CD8-positive, alpha-beta memory T cell (primary cell): ENCODE data around the gene NAT9. TPM values are rescaled to one million over a fixed set of nuclear protein-coding genes. Genes with fewer than 3 reads are reported as not detected.

Experiments
- CTCF ChIA-PET: fragments of 350-600 bp; sonication (Branson Sonifier 250); formaldehyde crosslinking; loops from one replicate; lab custom pipeline; 2021; ENCODE audit warnings: antibody characterized with exemption; lab: Charles Lee
- POLR2A ChIA-PET: fragments of 350-600 bp; sonication (Branson Sonifier 250); formaldehyde crosslinking; loops from one replicate; lab custom pipeline; 2021; ENCODE audit warnings: antibody characterized with exemption; lab: Charles Lee
- DNase-seq, 5 donors: peaks; one replicate each; pipeline versions ENCODE4 v3.0.0 to v3.0.0-alpha.2; 2020 to 2022; ENCODE audit warnings: mixed read lengths in 1 of 5
- H3K27ac ChIP-seq: one replicate; pipeline ENCODE4 v1.7.0; 2013; ENCODE audit warnings: low read depth, mild to moderate bottlenecking, low read length, moderate library complexity
- H3K27me3 ChIP-seq: 2 replicates; pipeline ENCODE4 v1.7.0; 2013; ENCODE audit warnings: low read length, mild to moderate bottlenecking; ENCODE audit not compliant: insufficient read depth, poor library complexity, severe bottlenecking
- H3K36me3 ChIP-seq: 2 replicates; pipeline ENCODE4 v1.7.0; 2013; ENCODE audit warnings: mild to moderate bottlenecking, low read length, moderate library complexity; ENCODE audit not compliant: insufficient read depth
- H3K4me1 ChIP-seq: 2 replicates; pipeline ENCODE4 v1.7.0; 2013; ENCODE audit warnings: mild to moderate bottlenecking, low read length, moderate library complexity; ENCODE audit not compliant: insufficient read depth
- H3K4me3 ChIP-seq: 2 replicates; pipeline ENCODE4 v1.7.0; 2013; ENCODE audit warnings: mild to moderate bottlenecking, low read length
- H3K9me3 ChIP-seq: 2 replicates; pipeline ENCODE4 v1.7.0; 2013; ENCODE audit warnings: mild to moderate bottlenecking, low read length
- H3K27ac Mint-ChIP-seq, 8 donors: one replicate each; pipeline ENCODE4 v1.8.0; 2020 to 2021; ENCODE audit warnings: mixed read lengths in 8 of 8, mild to moderate bottlenecking in 6 of 8, inconsistent platforms in 3 of 8, moderate library complexity in 3 of 8
- H3K27me3 Mint-ChIP-seq, 2 donors: one replicate each; pipeline ENCODE4 v1.8.0; 2020 to 2021; ENCODE audit warnings: mixed read lengths in 2 of 2, mild to moderate bottlenecking in 1 of 2, moderate library complexity in 1 of 2
- H3K36me3 Mint-ChIP-seq, 3 donors: one replicate each; pipeline ENCODE4 v1.8.0; 2020 to 2021; ENCODE audit warnings: mixed read lengths in 3 of 3, inconsistent platforms in 1 of 3, mild to moderate bottlenecking in 1 of 3
- H3K4me1 Mint-ChIP-seq, 3 donors: one replicate each; pipeline ENCODE4 v1.8.0; 2020 to 2021; ENCODE audit warnings: mixed read lengths in 3 of 3, inconsistent platforms in 1 of 3, mild to moderate bottlenecking in 1 of 3
- H3K4me3 Mint-ChIP-seq, 7 donors: one replicate each; pipeline ENCODE4 v1.8.0; 2020 to 2021; ENCODE audit warnings: mixed read lengths in 7 of 7, mild to moderate bottlenecking in 6 of 7, moderate library complexity in 4 of 7, inconsistent platforms in 2 of 7
- H3K9me3 Mint-ChIP-seq, 5 donors: one replicate each; pipeline ENCODE4 v1.8.0; 2020 to 2022; ENCODE audit warnings: mixed read lengths in 5 of 5, mild to moderate bottlenecking in 3 of 5, moderate library complexity in 2 of 5, inconsistent platforms in 1 of 5
- polyA plus RNA-seq: library from polyadenylated mRNA; unstranded; fragments of 300-500 nt; fragmentation: Illumina TruSeq; gene quantifications from one replicate; pipeline ENCODE4 v1.2.3, GENCODE V29; 2021
- total RNA-seq, 2 experiments: library from RNA; stranded (reverse); gene quantifications; one replicate each; pipeline ENCODE4 v1.2.3, GENCODE V29; 2021

NAT9 gene
- total and polyA plus RNA-seq, 3 experiments from 2014 or later: 17.1 to 44.5 (median 42.7) TPM

DNA sequence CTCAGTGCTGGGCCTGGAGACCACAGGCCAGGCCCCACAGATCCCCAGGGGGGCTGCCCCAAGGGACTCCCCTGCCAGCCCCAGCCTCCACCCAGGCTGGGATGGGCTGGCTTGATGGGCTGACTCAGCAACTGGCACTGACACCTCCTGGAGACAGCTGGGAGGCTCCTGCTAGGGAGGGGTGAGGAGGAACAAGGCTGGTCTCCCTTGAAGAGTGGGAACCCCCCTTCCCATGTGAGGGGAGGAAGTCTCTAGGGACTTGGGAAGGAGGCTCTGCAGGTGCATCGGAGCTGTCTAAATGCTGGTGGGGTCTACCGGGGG, 17.3 kb downstream of the NAT9 start:
- no peaks in the 10 kb centered on the region for H3K27me3 Mint-ChIP-seq
- ChIA-PET CTCF (interaction anchor here (0.7 to 15.2 kb wide), 11 partner anchors 8 to 111 kb away, joined by 3 to 214 read pairs (median 5); partner anchors contain the start of genes NAT9, NHERF1 and RAB37), POLR2A (interaction anchor here (1.3 to 3.2 kb wide), 6 partner anchors 9 to 103 kb away, joined by 3 to 38 read pairs (median 8); partner anchors contain the start of gene NHERF1)
- H3K9me3 ChIP-seq: no peaks in the 10 kb centered on the region
- DNase-seq: no peak
- H3K4me1 Mint-ChIP-seq: peaks cover 74 to 88% (median 78%) of the 10 kb centered on the region in 3 donors
- peak overlapping the region; percentile 20 for H3K27ac ChIP-seq
- peaks cover 14% of the 10 kb centered on the region for H3K36me3 ChIP-seq
- H3K27me3 ChIP-seq: no peaks in the 10 kb centered on the region
- H3K27ac Mint-ChIP-seq: peak overlapping the region; percentile 76 to 96 (median 90)
- H3K36me3 Mint-ChIP-seq: peaks cover 0 to 45% (median 3%) of the 10 kb centered on the region in 3 donors
- H3K4me3 ChIP-seq: peak overlapping the region; percentile 57
- H3K9me3 Mint-ChIP-seq: no peaks in the 10 kb centered on the region
- H3K4me1 ChIP-seq: peaks cover 96% of the 10 kb centered on the region
- peak overlapping the region; percentile 62 to 90 (median 85) for H3K4me3 Mint-ChIP-seq

DNA sequence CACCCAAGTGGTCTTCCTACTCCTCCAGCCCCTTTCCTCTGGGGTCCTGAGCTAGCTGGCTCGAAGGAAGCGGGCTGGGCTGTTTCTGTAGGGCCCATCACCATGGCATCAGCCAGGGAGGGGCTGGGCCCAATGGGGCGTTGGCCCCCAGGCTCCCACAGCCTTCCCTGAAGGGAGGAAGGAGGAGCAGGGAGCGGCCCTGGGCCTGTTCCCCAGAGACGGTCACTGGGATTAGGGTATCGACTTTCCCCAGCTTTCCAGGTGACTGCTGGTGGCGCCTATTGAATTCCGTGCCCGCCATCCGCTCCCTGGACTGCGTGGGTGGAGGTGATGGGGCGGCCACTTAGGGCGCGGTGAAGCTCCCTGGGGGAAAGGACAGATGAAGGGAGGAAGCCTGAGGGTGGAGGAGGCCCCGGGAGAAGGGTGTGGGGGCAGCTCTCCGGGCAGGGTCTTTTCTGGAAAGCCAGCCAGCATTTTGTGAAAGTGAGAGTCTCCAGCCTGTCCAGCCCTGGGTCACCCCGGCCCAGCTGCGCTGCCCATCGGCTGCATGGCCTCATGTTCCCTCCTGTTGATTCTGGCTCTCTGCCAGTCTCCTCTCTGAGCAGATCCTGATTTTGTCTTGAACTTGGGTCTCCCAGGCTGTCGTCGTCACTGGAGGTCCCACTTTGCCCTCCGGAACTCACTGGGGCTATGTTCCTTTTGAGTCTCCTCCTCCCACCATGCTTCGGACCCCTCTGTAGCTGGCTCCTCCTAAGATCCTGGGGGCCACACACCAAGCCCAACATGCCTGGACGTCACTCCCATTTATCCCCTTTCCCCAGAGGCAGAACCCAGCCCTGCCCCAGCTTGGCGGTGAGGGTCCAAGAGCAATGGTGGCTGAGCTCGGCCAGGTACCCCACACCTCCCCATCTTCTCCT, 18.0 kb downstream of the NAT9 start:
- H3K4me1 Mint-ChIP-seq: peaks cover 80 to 92% (median 84%) of the 10 kb centered on the region in 3 donors
- ChIA-PET POLR2A (interaction anchor here (1.3 to 3.2 kb wide), 4 partner anchors 8 to 104 kb away, joined by 3 to 38 read pairs (median 16); partner anchors contain the start of gene NHERF1), CTCF (interaction anchor here (1.2 to 15.2 kb wide), 9 partner anchors 8 to 111 kb away, joined by 3 to 214 read pairs (median 43); partner anchors contain the start of genes NAT9, NHERF1 and RAB37)
- peak overlapping the region; percentile 29 for H3K27ac ChIP-seq
- peaks cover 0 to 44% (median 3%) of the 10 kb centered on the region in 3 donors for H3K36me3 Mint-ChIP-seq
- H3K4me1 ChIP-seq: peaks cover 98% of the 10 kb centered on the region
- H3K9me3 ChIP-seq: no peaks in the 10 kb centered on the region
- no peaks in the 10 kb centered on the region for H3K9me3 Mint-ChIP-seq
- H3K36me3 ChIP-seq: peaks cover 8% of the 10 kb centered on the region
- peak overlapping the region; percentile 74 to 96 (median 89) for H3K27ac Mint-ChIP-seq
- no peaks in the 10 kb centered on the region for H3K27me3 Mint-ChIP-seq
- H3K4me3 ChIP-seq: peak overlapping the region; percentile 57
- H3K27me3 ChIP-seq: no peaks in the 10 kb centered on the region
- no peak for DNase-seq
- peak overlapping the region; percentile 62 to 90 (median 85) for H3K4me3 Mint-ChIP-seq

- Histone ChIP-seq H3K4me3 (peak overlapping the region; percentile 57), H3K4me1 (peaks cover 98% of the 10 kb centered on the region), H3K27ac (peak overlapping the region; percentile 29), H3K9me3 (no peaks in the 10 kb centered on the region), H3K36me3 (peaks cover 13% of the 10 kb centered on the region), H3K27me3 (no peaks in the 10 kb centered on the region)
- ChIA-PET CTCF (interaction anchor here (3.8 to 15.2 kb wide), 5 partner anchors 7 to 100 kb away, joined by 43 to 214 read pairs (median 99); partner anchors contain the start of genes NAT9, NHERF1 and RAB37), POLR2A (interaction anchor here (2.4 to 3.2 kb wide), 3 partner anchors 7 to 19 kb away, joined by 7 to 38 read pairs (median 25); partner anchors contain the start of gene NHERF1)
- peaks cover 5 to 44% (median 5%) of the 10 kb centered on the region in 3 donors for H3K36me3 Mint-ChIP-seq
- no peaks in the 10 kb centered on the region for H3K27me3 Mint-ChIP-seq
- peaks cover 82 to 93% (median 85%) of the 10 kb centered on the region in 3 donors for H3K4me1 Mint-ChIP-seq
- peak overlapping the region; percentile 37 to 90 (median 85) for H3K4me3 Mint-ChIP-seq
- DNase-seq: no peak
- no peaks in the 10 kb centered on the region for H3K9me3 Mint-ChIP-seq
- H3K27ac Mint-ChIP-seq: peak overlapping the region; percentile 60 to 96 (median 89)
Observed at GRCh38 chr17:74757502-74757901, 18.6 kb downstream of the NAT9 start.

- Histone ChIP-seq H3K9me3 (no peaks in the 10 kb centered on the region), H3K4me1 (peaks cover 99% of the 10 kb centered on the region), H3K4me3 (peak overlapping the region; percentile 57), H3K36me3 (peaks cover 17% of the 10 kb centered on the region), H3K27me3 (no peaks in the 10 kb centered on the region), H3K27ac (no peak overlapping the region)
- no peak for DNase-seq
- POLR2A ChIA-PET: interaction anchor here (0.7 kb wide), 1 partner anchor 17 kb away, joined by 3 read pairs; no protein-coding TSS in a partner anchor
- CTCF ChIA-PET: interaction anchor here (3.8 to 15.2 kb wide), 5 partner anchors 7 to 99 kb away, joined by 43 to 214 read pairs (median 99); partner anchors contain the start of genes NAT9, NHERF1 and RAB37
- peak overlapping the region in 7 of 8 donors; percentile 12 to 91 (median 90) for H3K27ac Mint-ChIP-seq
- no peaks in the 10 kb centered on the region for H3K9me3 Mint-ChIP-seq
- H3K4me3 Mint-ChIP-seq: peak overlapping the region in 5 of 7 donors; percentile 26 to 64 (median 45)
- peaks cover 7 to 47% (median 9%) of the 10 kb centered on the region in 3 donors for H3K36me3 Mint-ChIP-seq
- no peaks in the 10 kb centered on the region for H3K27me3 Mint-ChIP-seq
- peaks cover 87 to 95% (median 91%) of the 10 kb centered on the region in 3 donors for H3K4me1 Mint-ChIP-seq
Observed at GRCh38 chr17:74756891-74757290, 19.3 kb downstream of the NAT9 start.

GRCh38 chr17:74755533-74755932, 20.6 kb downstream of the NAT9 start:
- H3K9me3 ChIP-seq: no peaks in the 10 kb centered on the region
- peaks cover 98% of the 10 kb centered on the region for H3K4me1 ChIP-seq
- ChIA-PET CTCF (interaction anchor here (1.2 to 15.2 kb wide), 6 partner anchors 9 to 98 kb away, joined by 3 to 214 read pairs (median 80); partner anchors contain the start of genes NAT9, NHERF1 and RAB37), POLR2A (interaction anchor here (1.4 kb wide), 1 partner anchor 9 kb away, joined by 3 read pairs; no protein-coding TSS in a partner anchor)
- Mint-ChIP-seq H3K9me3 (no peaks in the 10 kb centered on the region), H3K36me3 (peaks cover 9 to 49% (median 14%) of the 10 kb centered on the region in 3 donors), H3K4me3 (peak overlapping the region; percentile 40 to 99 (median 98)), H3K27ac (peak overlapping the region in 7 of 8 donors; percentile 80 to 95 (median 90)), H3K4me1 (peaks cover 84 to 94% (median 91%) of the 10 kb centered on the region in 3 donors), H3K27me3 (no peaks in the 10 kb centered on the region)
- H3K27me3 ChIP-seq: no peaks in the 10 kb centered on the region
- peaks cover 12% of the 10 kb centered on the region for H3K36me3 ChIP-seq
- peak overlapping the region; percentile 17 for H3K4me3 ChIP-seq
- no peak for DNase-seq
- no peak overlapping the region for H3K27ac ChIP-seq

GRCh38 chr17:74754832-74755231, 21.3 kb downstream of the NAT9 start:
- H3K27ac ChIP-seq: no peak overlapping the region
- ChIA-PET CTCF (interaction anchor here (1.2 to 15.2 kb wide), 6 partner anchors 9 to 97 kb away, joined by 3 to 214 read pairs (median 80); partner anchors contain the start of genes NAT9, NHERF1 and RAB37), POLR2A (interaction anchor here (0.7 to 1.4 kb wide), 5 partner anchors 9 to 24 kb away, joined by 3 to 4 read pairs (median 3); no protein-coding TSS in a partner anchor)
- Mint-ChIP-seq H3K36me3 (peaks cover 14 to 55% (median 14%) of the 10 kb centered on the region in 3 donors), H3K27me3 (no peaks in the 10 kb centered on the region), H3K27ac (peak overlapping the region; percentile 80 to 95 (median 90)), H3K9me3 (no peaks in the 10 kb centered on the region), H3K4me1 (peaks cover 78 to 90% (median 84%) of the 10 kb centered on the region in 3 donors), H3K4me3 (peak overlapping the region; percentile 95 to 100 (median 98))
- H3K4me1 ChIP-seq: peaks cover 91% of the 10 kb centered on the region
- H3K27me3 ChIP-seq: no peaks in the 10 kb centered on the region
- no peaks in the 10 kb centered on the region for H3K9me3 ChIP-seq
- H3K36me3 ChIP-seq: peaks cover 12% of the 10 kb centered on the region
- DNase-seq: no peak
- H3K4me3 ChIP-seq: peak overlapping the region; percentile 17

- POLR2A ChIA-PET: interaction anchor here (1.0 kb wide), 1 partner anchor 15 kb away, joined by 3 read pairs; no protein-coding TSS in a partner anchor
- Mint-ChIP-seq H3K27me3 (no peaks in the 10 kb centered on the region), H3K4me3 (peak overlapping the region; percentile 95 to 100 (median 98)), H3K4me1 (peaks cover 60 to 72% (median 66%) of the 10 kb centered on the region in 3 donors), H3K36me3 (peaks cover 17 to 59% (median 18%) of the 10 kb centered on the region in 3 donors), H3K9me3 (no peaks in the 10 kb centered on the region), H3K27ac (peak overlapping the region; percentile 88 to 96 (median 94))
- CTCF ChIA-PET: interaction anchor here (1.1 to 15.2 kb wide), 6 partner anchors 7 to 110 kb away, joined by 4 to 214 read pairs (median 80); partner anchors contain the start of genes NAT9, NHERF1 and RAB37
- Histone ChIP-seq H3K9me3 (no peaks in the 10 kb centered on the region), H3K4me1 (peaks cover 72% of the 10 kb centered on the region), H3K36me3 (peaks cover 12% of the 10 kb centered on the region), H3K27ac (peak overlapping the region; percentile 52), H3K4me3 (peak overlapping the region; percentile 33), H3K27me3 (no peaks in the 10 kb centered on the region)
- DNase-seq: no peak
Observed at GRCh38 chr17:74752822-74753401, 23.2 kb downstream of the NAT9 start.
